GM12874 (cell line): ENCODE results near the gene ANTXR1.

Experiments
- TF ChIP-seq, protein P1 (sequence below): IDR thresholded peaks from 2 replicates; pipeline ENCODE4 v1.5.1; 2011; ENCODE audit warnings: low read depth, mild to moderate bottlenecking, control low read depth, low read length, moderate library complexity; ENCODE audit not compliant: insufficient read depth

The ANTXR1 gene

DNA sequence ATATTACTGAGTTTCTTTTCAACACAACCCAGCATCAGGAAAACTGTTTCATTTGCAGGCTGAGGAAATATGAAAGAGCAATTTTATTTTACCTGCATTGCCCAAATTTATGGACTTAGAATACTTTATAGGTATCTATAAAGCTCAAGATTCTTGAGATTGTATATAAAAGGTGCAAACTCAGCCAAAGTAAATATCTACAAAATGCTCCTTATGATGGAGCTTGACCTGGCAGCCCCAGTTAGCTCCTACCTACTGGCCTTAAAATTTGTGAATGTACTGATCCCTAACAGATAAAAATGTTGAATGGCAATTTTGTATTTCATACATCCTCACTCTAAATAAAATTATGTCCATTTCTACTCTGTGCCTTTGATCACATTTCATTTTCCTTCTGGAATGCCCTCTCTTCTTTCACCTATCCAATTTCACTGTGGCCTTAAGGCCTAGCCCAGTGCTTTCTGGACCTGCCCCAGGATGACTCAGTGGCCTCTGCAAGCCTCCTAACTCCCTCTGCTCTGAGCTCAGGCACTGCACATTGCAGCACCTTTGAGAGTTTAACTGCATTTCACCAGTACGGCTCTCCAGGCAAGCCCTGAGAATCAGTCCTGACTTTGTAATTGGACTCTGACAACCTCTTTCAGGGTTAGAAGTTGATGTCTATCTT lies 125.9 kb downstream of the ANTXR1 start:
- TF ChIP-seq, protein P1, sequence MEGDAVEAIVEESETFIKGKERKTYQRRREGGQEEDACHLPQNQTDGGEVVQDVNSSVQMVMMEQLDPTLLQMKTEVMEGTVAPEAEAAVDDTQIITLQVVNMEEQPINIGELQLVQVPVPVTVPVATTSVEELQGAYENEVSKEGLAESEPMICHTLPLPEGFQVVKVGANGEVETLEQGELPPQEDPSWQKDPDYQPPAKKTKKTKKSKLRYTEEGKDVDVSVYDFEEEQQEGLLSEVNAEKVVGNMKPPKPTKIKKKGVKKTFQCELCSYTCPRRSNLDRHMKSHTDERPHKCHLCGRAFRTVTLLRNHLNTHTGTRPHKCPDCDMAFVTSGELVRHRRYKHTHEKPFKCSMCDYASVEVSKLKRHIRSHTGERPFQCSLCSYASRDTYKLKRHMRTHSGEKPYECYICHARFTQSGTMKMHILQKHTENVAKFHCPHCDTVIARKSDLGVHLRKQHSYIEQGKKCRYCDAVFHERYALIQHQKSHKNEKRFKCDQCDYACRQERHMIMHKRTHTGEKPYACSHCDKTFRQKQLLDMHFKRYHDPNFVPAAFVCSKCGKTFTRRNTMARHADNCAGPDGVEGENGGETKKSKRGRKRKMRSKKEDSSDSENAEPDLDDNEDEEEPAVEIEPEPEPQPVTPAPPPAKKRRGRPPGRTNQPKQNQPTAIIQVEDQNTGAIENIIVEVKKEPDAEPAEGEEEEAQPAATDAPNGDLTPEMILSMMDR, result no peak

DNA sequence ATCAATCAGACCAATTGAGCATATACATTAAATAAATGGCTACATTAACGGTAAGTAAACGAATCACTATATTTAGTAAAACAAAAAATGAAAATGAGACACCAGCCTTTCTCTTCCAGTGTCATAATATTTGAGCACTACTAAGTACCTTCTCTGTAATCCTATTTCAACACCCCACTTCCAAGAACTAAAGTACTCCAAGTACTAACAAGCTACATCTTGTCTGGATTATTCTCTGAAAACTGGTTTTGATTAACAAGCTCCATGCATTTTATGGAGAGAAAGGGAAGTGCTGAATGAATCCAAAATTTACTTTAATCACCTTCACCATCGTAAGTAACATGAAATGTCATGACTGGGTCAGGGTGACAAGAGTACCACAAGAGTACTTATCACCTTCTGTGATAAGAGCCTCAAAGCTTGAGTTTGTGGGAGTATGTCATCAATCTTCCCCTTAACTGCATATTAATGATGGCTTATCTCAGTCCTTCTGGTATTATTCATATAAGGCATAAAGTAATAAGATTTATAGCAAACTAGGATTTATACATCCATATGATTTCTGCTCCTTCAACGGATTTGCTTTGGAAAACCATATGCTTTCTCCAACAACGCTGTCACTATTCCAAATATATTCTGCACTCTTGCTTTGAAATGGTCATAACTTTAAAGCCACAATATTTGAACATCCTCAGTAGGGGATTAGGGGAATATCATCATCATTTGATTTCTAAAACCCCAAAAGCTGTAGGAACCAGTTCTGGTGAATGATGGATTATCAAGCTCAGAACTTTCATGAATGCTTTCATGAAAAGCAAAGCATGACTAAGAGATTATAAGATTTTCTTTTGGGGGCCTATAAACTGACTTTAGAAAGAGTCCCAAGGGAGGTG lies 127.0 kb downstream of the ANTXR1 start:
- TF ChIP-seq, protein P1, result no peak

DNA sequence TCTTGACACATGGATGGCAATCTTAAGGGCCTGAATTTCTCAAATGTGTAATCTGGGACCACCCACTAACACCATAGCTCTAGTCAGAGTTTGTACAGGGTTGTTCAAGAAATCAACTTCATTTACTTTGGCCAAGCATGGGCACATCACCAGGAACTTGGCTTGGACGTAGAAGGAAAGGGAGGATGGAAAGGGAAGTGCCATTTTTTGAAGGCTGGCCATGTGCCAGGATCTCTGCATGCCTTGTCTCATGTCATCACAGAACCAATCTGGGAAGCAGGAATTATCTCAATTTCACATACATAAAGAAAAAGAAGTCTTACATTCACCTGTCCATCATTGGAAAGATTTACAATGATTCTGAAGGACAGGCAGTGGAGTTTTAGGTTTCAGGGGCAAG lies 128.1 kb downstream of the ANTXR1 start:
- TF ChIP-seq, protein P1, result no peak

DNA sequence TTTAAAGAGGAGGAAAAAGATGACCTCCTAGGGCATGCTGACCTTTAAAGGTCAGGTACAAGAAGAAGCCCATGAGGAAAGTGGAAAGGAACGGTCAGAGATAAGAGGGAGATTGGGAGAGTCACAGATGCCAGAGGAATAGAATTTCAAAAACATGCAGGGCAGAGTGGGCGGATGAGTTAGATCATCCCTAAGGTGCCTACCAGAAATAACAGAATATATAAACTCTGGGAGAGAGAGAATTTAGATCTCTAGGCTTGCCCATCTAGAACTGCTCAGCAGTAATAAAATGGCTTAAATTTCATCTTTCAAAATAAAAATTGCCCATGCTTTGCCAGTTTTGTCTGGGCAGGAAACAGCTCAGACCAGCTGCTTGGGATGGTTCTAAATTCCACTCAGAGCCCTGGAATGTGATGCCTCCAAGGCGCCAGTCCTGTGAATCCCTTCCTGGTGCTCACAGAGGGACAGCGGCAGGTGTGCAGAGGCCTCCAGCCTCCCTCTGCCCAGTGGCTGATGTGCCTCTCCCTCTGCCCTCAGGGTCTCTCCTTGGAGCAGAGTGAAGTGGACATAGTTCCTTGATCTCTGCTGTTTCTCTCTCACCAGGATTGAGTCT lies 130.9 kb downstream of the ANTXR1 start:
- TF ChIP-seq, protein P1, result no peak

DNA sequence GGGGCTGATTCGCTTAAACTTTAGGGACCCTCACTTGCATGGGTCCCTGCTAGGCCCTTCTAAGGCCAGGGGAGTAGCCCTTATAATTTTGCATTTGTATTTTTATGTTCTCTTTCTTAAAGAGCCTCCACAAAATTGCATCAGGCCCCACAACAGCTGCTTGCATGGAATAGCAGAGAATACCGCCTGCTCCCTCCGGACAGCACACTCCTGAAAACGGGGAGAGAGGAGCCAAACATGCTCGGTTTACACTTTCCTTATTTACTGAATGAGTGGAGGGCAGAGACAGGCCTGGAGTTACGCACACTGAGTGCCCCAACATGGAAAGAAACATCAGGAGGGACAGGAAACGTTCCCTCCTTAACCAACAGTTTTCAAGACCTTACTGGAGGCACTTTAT lies 132.2 kb downstream of the ANTXR1 start:
- TF ChIP-seq, protein P1, result no peak

DNA sequence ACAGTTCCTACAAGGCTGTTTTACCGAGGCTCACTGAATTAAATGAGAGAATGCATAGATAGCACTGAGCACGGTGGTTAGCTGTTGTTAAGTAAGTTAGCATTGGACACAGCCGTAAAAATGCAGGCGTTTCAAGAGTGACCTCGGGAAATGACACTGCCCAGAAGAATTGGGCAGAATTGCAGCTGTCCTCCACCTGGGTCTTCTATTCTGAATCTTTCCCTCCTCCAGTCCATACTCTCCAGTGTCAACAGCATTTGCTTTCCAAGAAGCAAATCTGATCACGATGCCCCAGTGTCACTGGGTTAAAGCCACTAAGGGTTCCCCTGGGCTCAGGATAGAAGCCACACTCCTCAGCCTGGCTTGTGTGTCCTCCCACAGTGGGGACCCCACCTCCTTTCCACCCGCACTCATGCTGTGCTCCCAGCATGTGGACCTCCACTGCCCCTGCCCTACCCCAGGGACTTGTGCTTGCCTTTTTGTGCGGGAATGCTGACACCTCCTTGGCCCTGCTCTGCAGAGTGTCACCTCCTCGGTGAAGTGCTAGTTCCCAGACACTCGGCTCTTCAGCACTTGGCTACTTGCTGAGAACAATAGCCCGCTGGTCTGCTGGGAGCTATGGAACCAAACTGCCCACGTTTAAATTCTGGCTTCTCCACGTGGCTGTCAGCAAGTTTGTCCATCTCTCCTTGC lies 135.0 kb downstream of the ANTXR1 start:
- TF ChIP-seq, protein P1, result no peak
